HepG2 (cell line): ENCODE measurements around the gene GRIN2D. TPM values are rescaled to one million over a fixed set of nuclear protein-coding genes. Genes with fewer than 3 reads are reported as not detected.

Experiments
- CREB3 ChIP-seq: sonication (generic); formaldehyde crosslinking; IDR thresholded peaks from 2 replicates; pipeline ENCODE4 v1.5.0; 2020; ENCODE audit warnings: missing genetic modification reagents
- FOXC1 ChIP-seq: sonication (generic); formaldehyde crosslinking; IDR thresholded peaks from 2 replicates; pipeline ENCODE4 v1.8.0; 2022; ENCODE audit warnings: mild to moderate bottlenecking, missing genetic modification reagents, borderline replicate concordance
- HOMEZ ChIP-seq: IDR thresholded peaks from 2 replicates; pipeline ENCODE4 v1.6.1; 2016; ENCODE audit warnings: low read depth
- MAX ChIP-seq: IDR thresholded peaks from 2 replicates; pipeline ENCODE4 v1.6.1; 2012; ENCODE audit warnings: inconsistent platforms
- MYNN ChIP-seq: sonication (generic); formaldehyde crosslinking; IDR thresholded peaks from 2 replicates; pipeline ENCODE4 v1.4.0; 2020; ENCODE audit warnings: mild to moderate bottlenecking, low read depth, missing genetic modification reagents
- NCOR1 ChIP-seq: fragments of 200-600 bp; sonication (generic); IDR thresholded peaks from 2 replicates; pipeline ENCODE4 v1.7.0; 2017; ENCODE audit warnings: antibody characterized with exemption, low read length, borderline replicate concordance
- RBFOX2 ChIP-seq: fragments of 200-400 bp; formaldehyde crosslinking; IDR thresholded peaks from 2 replicates; pipeline ENCODE4 v1.6.1; 2017; ENCODE audit warnings: low read depth, mild to moderate bottlenecking, low read length
- RCOR2 ChIP-seq: IDR thresholded peaks from 2 replicates; pipeline ENCODE4 v1.6.1; 2016; ENCODE audit warnings: missing biosample characterization, missing genetic modification reagents
- RERE ChIP-seq: IDR thresholded peaks from 2 replicates; pipeline ENCODE4 v1.6.1; 2016; ENCODE audit warnings: low read depth, missing genetic modification reagents, missing compliant biosample characterization
- SP1 ChIP-seq, 2 experiments: fragments of 450-650 bp in 1 of 2; sonication (generic) in 1 of 2; formaldehyde crosslinking in 1 of 2; IDR thresholded peaks; 2 replicates each; pipeline versions ENCODE4 v1.4.0 to v1.6.1; 2016 to 2020; ENCODE audit warnings: missing genetic modification reagents in 1 of 2
- ZBED4 ChIP-seq: sonication (generic); formaldehyde crosslinking; IDR thresholded peaks from 2 replicates; pipeline ENCODE4 v1.4.0; 2020; ENCODE audit warnings: missing genetic modification reagents, borderline replicate concordance
- ZNF101 ChIP-seq: sonication (generic); formaldehyde crosslinking; IDR thresholded peaks from 2 replicates; pipeline ENCODE4 v1.4.0; 2020; ENCODE audit warnings: mild to moderate bottlenecking, low read depth, missing genetic modification reagents, borderline replicate concordance
- ZNF460 ChIP-seq: sonication (generic); formaldehyde crosslinking; IDR thresholded peaks from 2 replicates; pipeline ENCODE4 v1.5.1; 2020; ENCODE audit warnings: missing genetic modification reagents, mild to moderate bottlenecking, borderline replicate concordance
- ZNF512 ChIP-seq: sonication (generic); formaldehyde crosslinking; IDR thresholded peaks from 2 replicates; pipeline ENCODE4 v1.4.0; 2020; ENCODE audit warnings: mild to moderate bottlenecking, missing genetic modification reagents
- polyA plus RNA-seq, 8 experiments: library from polyadenylated mRNA; depleted of rRNA in 3 of 8; stranded (reverse) in 7 of 8; unstranded in 1 of 8; fragments of >200 nt; fragmentation: Illumina TruSeq in 4 of 8; extraction: Trizol in 4 of 8; gene quantifications; 2 replicates each; pipeline versions ENCODE4 v1.2.1 to v1.2.3, GENCODE V29; 2011 to 2016; ENCODE audit warnings: low read depth in 4 of 8, missing spikeins in 1 of 8, mixed read lengths in 1 of 8; ENCODE audit not compliant: insufficient read depth in 1 of 8
- total RNA-seq, 5 experiments: library from RNA; depleted of rRNA; stranded (reverse); fragments of >200 nt; fragmentation: Illumina TruSeq; extraction: Trizol; gene quantifications; 2 replicates each; pipeline ENCODE4 v1.2.3, GENCODE V29; 2016; ENCODE audit warnings: low read depth in 1 of 5

GRIN2D gene
- total and polyA plus RNA-seq, 2 of the 13 experiments (the other 11 are each of a cell fraction or from before 2014, with no cell fraction given): 0.02 to 0.13 TPM

GRCh38 chr19:48354332-48354992, 39.0 kb upstream of the GRIN2D start (continued):
- peak; percentile 89 for TF ChIP-seq RERE
- TF ChIP-seq FOXC1 (CRISPR knock-in tag): peak; percentile 68; the same call in 1 of the 2 replicates
- TF ChIP-seq ZBED4 (CRISPR knock-in tag): no peak; the same call in 1 of the 2 replicates
- peak; percentile 68 for TF ChIP-seq HOMEZ (CRISPR knock-in tag)
- TF ChIP-seq SP1 (IDR thresholded peaks at IDR 0.05): no peak
- no peak for TF ChIP-seq SP1 (CRISPR knock-in tag; IDR thresholded peaks at IDR 0.05)
- peak; percentile 67; the same call in 1 of the 2 replicates for TF ChIP-seq ZNF460 (CRISPR knock-in tag)
- no peak for TF ChIP-seq MYNN (CRISPR knock-in tag)
- no peak for TF ChIP-seq ZNF101 (CRISPR knock-in tag)
- 0 out of 2 replicates have a peak, but pooled peaks have one; percentile 32 for TF ChIP-seq RBFOX2
- TF ChIP-seq RCOR2 (CRISPR knock-in tag): peak; percentile 92
- TF ChIP-seq ZNF512 (CRISPR knock-in tag): no peak
- TF ChIP-seq MAX: peak; percentile 74
- TF ChIP-seq NCOR1: peak; percentile 56; the same call in 1 of the 2 replicates
- TF ChIP-seq CREB3 (CRISPR knock-in tag): no peak
